HUES48 (cell line): ENCODE results near the gene HES1.

Source experiments
- H3K27ac ChIP-seq: one replicate; pipeline ENCODE4 v1.7.0; 2013; ENCODE audit warnings: low read depth, low read length, inconsistent platforms
- H3K27me3 ChIP-seq: 2 replicates; pipeline ENCODE4 v1.6.1; 2013; ENCODE audit warnings: mild to moderate bottlenecking, low read length; ENCODE audit not compliant: control insufficient read depth, insufficient read depth
- H3K36me3 ChIP-seq: 2 replicates; pipeline ENCODE4 v1.6.1; 2013; ENCODE audit warnings: low read length; ENCODE audit not compliant: control insufficient read depth, insufficient read depth
- H3K4me1 ChIP-seq: 2 replicates; pipeline ENCODE4 v1.6.1; 2013; ENCODE audit warnings: mild to moderate bottlenecking, low read length; ENCODE audit not compliant: control insufficient read depth, insufficient read depth
- H3K4me3 ChIP-seq: 2 replicates; pipeline ENCODE4 v1.5.1; 2013; ENCODE audit warnings: mild to moderate bottlenecking, low read depth, low read length
- H3K9ac ChIP-seq: 2 replicates; pipeline ENCODE4 v1.6.1; 2013; ENCODE audit warnings: mild to moderate bottlenecking, low read depth, low read length, moderate library complexity
- H3K9me3 ChIP-seq: 2 replicates; pipeline ENCODE4 v1.6.1; 2013; ENCODE audit warnings: low read length; ENCODE audit not compliant: control insufficient read depth, insufficient read depth

Gene HES1

GRCh38 chr3:194129581-194130133 lies 6.3 kb upstream of the HES1 start:
- H3K9me3 ChIP-seq: no peaks in the 10 kb centered on the region
- no peak overlapping the region for H3K27ac ChIP-seq
- H3K36me3 ChIP-seq: no peaks in the 10 kb centered on the region
- peaks cover 45% of the 10 kb centered on the region for H3K4me1 ChIP-seq
- peaks cover 31% of the 10 kb centered on the region for H3K27me3 ChIP-seq
- no peak overlapping the region for H3K4me3 ChIP-seq
- H3K9ac ChIP-seq: no peak overlapping the region

GRCh38 chr3:194130188-194130587 lies 5.8 kb upstream of the HES1 start:
- Histone ChIP-seq H3K27ac (no peak overlapping the region), H3K4me1 (peaks cover 45% of the 10 kb centered on the region), H3K27me3 (peaks cover 31% of the 10 kb centered on the region), H3K4me3 (no peak overlapping the region), H3K36me3 (no peaks in the 10 kb centered on the region), H3K9me3 (no peaks in the 10 kb centered on the region), H3K9ac (no peak overlapping the region)

- Histone ChIP-seq H3K9me3 (no peaks in the 10 kb centered on the region), H3K27ac (peak overlapping the region; percentile 38), H3K27me3 (peaks cover 31% of the 10 kb centered on the region), H3K36me3 (no peaks in the 10 kb centered on the region), H3K4me3 (no peak overlapping the region), H3K4me1 (peaks cover 45% of the 10 kb centered on the region), H3K9ac (no peak overlapping the region)
These were observed 5.0 kb upstream of the HES1 start for GRCh38 chr3:194130807-194131589.

- Histone ChIP-seq H3K4me1 (peaks cover 45% of the 10 kb centered on the region), H3K36me3 (no peaks in the 10 kb centered on the region), H3K27ac (peak overlapping the region; percentile 44), H3K9ac (no peak overlapping the region), H3K27me3 (peaks cover 45% of the 10 kb centered on the region), H3K9me3 (no peaks in the 10 kb centered on the region), H3K4me3 (no peak overlapping the region)
These were observed 3.3 kb upstream of the HES1 start for GRCh38 chr3:194132465-194133286.

- peaks cover 54% of the 10 kb centered on the region for H3K4me1 ChIP-seq
- peak overlapping the region; percentile 80 for H3K27ac ChIP-seq
- H3K4me3 ChIP-seq: peak overlapping the region; percentile 51
- no peaks in the 10 kb centered on the region for H3K9me3 ChIP-seq
- no peaks in the 10 kb centered on the region for H3K36me3 ChIP-seq
- no peak overlapping the region for H3K9ac ChIP-seq
- H3K27me3 ChIP-seq: peaks cover 54% of the 10 kb centered on the region
These were observed 2.2 kb upstream of the HES1 start for GRCh38 chr3:194133661-194134230.

- Histone ChIP-seq H3K27me3 (peaks cover 59% of the 10 kb centered on the region), H3K36me3 (no peaks in the 10 kb centered on the region), H3K9ac (peak overlapping the region; percentile 57), H3K9me3 (no peaks in the 10 kb centered on the region), H3K27ac (peak overlapping the region; percentile 96), H3K4me3 (peak overlapping the region; percentile 69), H3K4me1 (peaks cover 59% of the 10 kb centered on the region)
These were observed 1.7 kb upstream of the HES1 start for GRCh38 chr3:194134231-194134756.

- H3K27ac ChIP-seq: peak overlapping the region; percentile 96
- no peaks in the 10 kb centered on the region for H3K9me3 ChIP-seq
- H3K4me1 ChIP-seq: peaks cover 57% of the 10 kb centered on the region
- peak overlapping the region; percentile 69 for H3K4me3 ChIP-seq
- peak overlapping the region; percentile 57; the same call in 1 of the 2 replicates for H3K9ac ChIP-seq
- no peaks in the 10 kb centered on the region for H3K36me3 ChIP-seq
- H3K27me3 ChIP-seq: peaks cover 65% of the 10 kb centered on the region
These were observed 1.0 kb upstream of the HES1 start for GRCh38 chr3:194134757-194135515.

GRCh38 chr3:194135516-194135805 lies 487 bp upstream of the HES1 start:
- no peaks in the 10 kb centered on the region for H3K9me3 ChIP-seq

GRCh38 chr3:194136519-194137007 lies 615 bp downstream of the HES1 start:
- Histone ChIP-seq H3K27ac (peak overlapping the region; percentile 77), H3K36me3 (no peaks in the 10 kb centered on the region), H3K9ac (no peak overlapping the region), H3K4me3 (peak overlapping the region; percentile 69), H3K9me3 (no peaks in the 10 kb centered on the region), H3K27me3 (peaks cover 52% of the 10 kb centered on the region), H3K4me1 (peaks cover 48% of the 10 kb centered on the region)

More at GRCh38 chr3:194135516-194135805, 487 bp upstream of the HES1 start:
- no peaks in the 10 kb centered on the region for H3K36me3 ChIP-seq
- H3K27me3 ChIP-seq: peaks cover 63% of the 10 kb centered on the region
- H3K4me3 ChIP-seq: peak overlapping the region; percentile 69
- H3K4me1 ChIP-seq: peaks cover 57% of the 10 kb centered on the region
- H3K9ac ChIP-seq: no peak overlapping the region
- H3K27ac ChIP-seq: peak overlapping the region; percentile 96

- Histone ChIP-seq H3K36me3 (no peaks in the 10 kb centered on the region), H3K4me1 (peaks cover 48% of the 10 kb centered on the region), H3K27ac (peak overlapping the region; percentile 77), H3K9me3 (no peaks in the 10 kb centered on the region), H3K9ac (no peak overlapping the region; the same call in none of the 2 replicates), H3K27me3 (peaks cover 49% of the 10 kb centered on the region), H3K4me3 (peak overlapping the region; percentile 69)
These were observed 1.1 kb downstream of the HES1 start for GRCh38 chr3:194137008-194137505.
